H9 (cell line): ENCODE results near the gene APPL2. TPM values are rescaled to one million over a fixed set of nuclear protein-coding genes. Genes with fewer than 3 reads are reported as not detected.

Experiments
- DNase-seq: peaks from one replicate; pipeline ENCODE4 v3.0.0-alpha.2; 2017
- H2AFZ ChIP-seq: one replicate; pipeline ENCODE4 v1.6.1; 2013; ENCODE audit warnings: mild to moderate bottlenecking, low read length, control low read depth, moderate library complexity
- H2AK5ac ChIP-seq: 2 replicates; pipeline ENCODE4 v1.6.1; 2013; ENCODE audit warnings: low read length, control low read depth, mixed read lengths; ENCODE audit not compliant: insufficient read length
- H2BK120ac ChIP-seq: one replicate; pipeline ENCODE4 v1.6.1; 2013; ENCODE audit warnings: low read depth, mild to moderate bottlenecking, low read length, control low read depth, inconsistent platforms; ENCODE audit not compliant: poor library complexity, severe bottlenecking
- H2BK12ac ChIP-seq: 2 replicates; pipeline ENCODE4 v1.6.1; 2013; ENCODE audit warnings: low read length, control low read depth, mixed read lengths, low read depth; ENCODE audit not compliant: insufficient read length
- H2BK15ac ChIP-seq: 2 replicates; pipeline ENCODE4 v1.6.1; 2013; ENCODE audit warnings: low read depth, low read length, control low read depth
- H2BK20ac ChIP-seq: one replicate; pipeline ENCODE4 v1.6.1; 2013; ENCODE audit warnings: low read depth, mild to moderate bottlenecking, low read length, control low read depth, inconsistent platforms; ENCODE audit not compliant: poor library complexity, severe bottlenecking
- H2BK5ac ChIP-seq: 2 replicates; pipeline ENCODE4 v1.6.1; 2013; ENCODE audit warnings: low read length, control low read depth, mixed read lengths; ENCODE audit not compliant: insufficient read length
- H3K14ac ChIP-seq: 2 replicates; pipeline ENCODE4 v1.6.1; 2013; ENCODE audit warnings: low read length, control low read depth; ENCODE audit not compliant: insufficient read depth
- H3K18ac ChIP-seq: 2 replicates; pipeline ENCODE4 v1.6.1; 2013; ENCODE audit warnings: low read depth, mild to moderate bottlenecking, mixed read lengths, low read length, control low read depth; ENCODE audit not compliant: insufficient read length
- H3K23ac ChIP-seq: 2 replicates; pipeline ENCODE4 v1.6.1; 2013; ENCODE audit warnings: low read length, control low read depth, mixed read lengths, low read depth; ENCODE audit not compliant: insufficient read length
- H3K23me2 ChIP-seq: 2 replicates; pipeline ENCODE4 v1.6.1; 2013; ENCODE audit warnings: low read depth, mild to moderate bottlenecking, mixed read lengths, low read length, control low read depth; ENCODE audit not compliant: insufficient read length, poor library complexity, severe bottlenecking
- H3K27ac ChIP-seq: 2 replicates; pipeline ENCODE4 v1.5.1; 2013; ENCODE audit warnings: low read length, control low read depth, mixed read lengths, low read depth; ENCODE audit not compliant: insufficient read length
- H3K27me3 ChIP-seq: 2 replicates; pipeline ENCODE4 v1.6.1; 2013; ENCODE audit warnings: low read length, control low read depth, inconsistent platforms; ENCODE audit not compliant: insufficient read depth
- H3K4ac ChIP-seq: 2 replicates; pipeline ENCODE4 v1.6.1; 2013; ENCODE audit warnings: low read depth, mild to moderate bottlenecking, control low read depth, inconsistent platforms, low read length, moderate library complexity
- H3K4me1 ChIP-seq: 2 replicates; pipeline ENCODE4 v1.6.1; 2013; ENCODE audit warnings: low read length, control low read depth, inconsistent platforms; ENCODE audit not compliant: insufficient read depth
- H3K4me2 ChIP-seq: 2 replicates; pipeline ENCODE4 v1.6.1; 2013; ENCODE audit warnings: low read length, control low read depth, mixed read lengths; ENCODE audit not compliant: insufficient read length, insufficient read depth
- H3K56ac ChIP-seq: 2 replicates; pipeline ENCODE4 v1.6.1; 2013; ENCODE audit warnings: low read depth, mild to moderate bottlenecking, mixed read lengths, low read length, control low read depth; ENCODE audit not compliant: insufficient read length
- H3K79me1 ChIP-seq: 2 replicates; pipeline ENCODE4 v1.6.1; 2013; ENCODE audit warnings: low read depth, mild to moderate bottlenecking, moderate library complexity, low read length, control low read depth, inconsistent platforms; ENCODE audit not compliant: insufficient read depth, poor library complexity, severe bottlenecking
- H3K79me2 ChIP-seq: 2 replicates; pipeline ENCODE4 v1.6.1; 2013; ENCODE audit warnings: low read length, control low read depth, inconsistent platforms; ENCODE audit not compliant: insufficient read depth
- H3K9ac ChIP-seq: 2 replicates; pipeline ENCODE4 v1.6.1; 2013; ENCODE audit warnings: low read length, control low read depth, mixed read lengths; ENCODE audit not compliant: insufficient read length; ENCODE audit errors: extremely low read depth
- H3K9me3 ChIP-seq: one replicate; pipeline ENCODE4 v1.6.1; 2013; ENCODE audit warnings: low read depth, low read length, inconsistent platforms; ENCODE audit not compliant: control insufficient read depth
- H3T11ph ChIP-seq: one replicate; pipeline ENCODE4 v1.6.1; 2013; ENCODE audit warnings: mild to moderate bottlenecking, low read length, control low read depth, inconsistent platforms
- H4K20me1 ChIP-seq: one replicate; pipeline ENCODE4 v1.6.1; 2013; ENCODE audit not compliant: control insufficient read depth, insufficient read length, insufficient read depth
- H4K5ac ChIP-seq: 2 replicates; pipeline ENCODE4 v1.6.1; 2013; ENCODE audit warnings: low read depth, mild to moderate bottlenecking, mixed read lengths, low read length, control low read depth; ENCODE audit not compliant: insufficient read length
- H4K8ac ChIP-seq: replicated peaks from 2 replicates; pipeline ENCODE4 v1.6.1; 2013; ENCODE audit warnings: low read length, control low read depth, mixed read lengths, low read depth; ENCODE audit not compliant: insufficient read length
- H4K91ac ChIP-seq: 2 replicates; pipeline ENCODE4 v1.6.1; 2013; ENCODE audit warnings: low read depth, mild to moderate bottlenecking, moderate library complexity, mixed read lengths, low read length, control low read depth; ENCODE audit not compliant: insufficient read length
- H3K27ac Mint-ChIP-seq, 3 experiments: 2 replicates in 2 of 3; 3 replicates in 1 of 3; pipeline ENCODE4 v1.8.0; 2020 to 2021; ENCODE audit warnings: mixed read lengths in 3 of 3, mild to moderate bottlenecking in 1 of 3, moderate library complexity in 1 of 3
- H3K27me3 Mint-ChIP-seq: 2 replicates; pipeline ENCODE4 v1.8.0; 2021; ENCODE audit warnings: low read depth, mild to moderate bottlenecking, moderate library complexity, mixed read lengths
- H3K36me3 Mint-ChIP-seq, 3 experiments: 2 replicates in 2 of 3; 3 replicates in 1 of 3; pipeline ENCODE4 v1.8.0; 2020 to 2021; ENCODE audit warnings: low read depth in 3 of 3, mixed read lengths in 3 of 3; ENCODE audit not compliant: insufficient read depth in 1 of 3
- H3K4me1 Mint-ChIP-seq, 2 experiments: 2 replicates each; pipeline ENCODE4 v1.8.0; 2020; ENCODE audit warnings: mixed read lengths in 2 of 2
- H3K4me3 Mint-ChIP-seq, 2 experiments: 2 replicates in 1 of 2; 3 replicates in 1 of 2; pipeline ENCODE4 v1.8.0; 2020 to 2021; ENCODE audit warnings: mild to moderate bottlenecking in 2 of 2, mixed read lengths in 2 of 2, moderate library complexity in 1 of 2
- H3K9me3 Mint-ChIP-seq, 2 experiments: 2 replicates in 1 of 2; 3 replicates in 1 of 2; pipeline ENCODE4 v1.8.0; 2020; ENCODE audit warnings: mild to moderate bottlenecking in 2 of 2, mixed read lengths in 2 of 2, moderate library complexity in 1 of 2
- WGBS: extraction: QIAGEN DNeasy Blood & Tissue Kit; methylation state at CpG from one replicate; pipeline ENCODE4 v1.1.7; 2013; ENCODE audit warnings: missing lambda C conversion rate, low lambda C conversion rate, mixed read lengths; ENCODE audit not compliant: insufficient read length; ENCODE audit errors: extremely low coverage; 5-methylcytosine and 5-hydroxymethylcytosine counted together
- total RNA-seq: library from RNA; stranded (reverse); gene quantifications from 2 replicates; pipeline ENCODE4 v1.2.1, GENCODE V29; 2021
- TF ChIP-seq, protein P1 (sequence below): fragments of 200-600 bp; sonication (generic); conservative IDR thresholded peaks from 3 replicates; pipeline ENCODE4 v1.8.0; 2021; ENCODE audit warnings: antibody characterized with exemption, mild to moderate bottlenecking

APPL2 gene
- total RNA-seq, 1 experiment from 2014 or later: 18.5 TPM

DNA sequence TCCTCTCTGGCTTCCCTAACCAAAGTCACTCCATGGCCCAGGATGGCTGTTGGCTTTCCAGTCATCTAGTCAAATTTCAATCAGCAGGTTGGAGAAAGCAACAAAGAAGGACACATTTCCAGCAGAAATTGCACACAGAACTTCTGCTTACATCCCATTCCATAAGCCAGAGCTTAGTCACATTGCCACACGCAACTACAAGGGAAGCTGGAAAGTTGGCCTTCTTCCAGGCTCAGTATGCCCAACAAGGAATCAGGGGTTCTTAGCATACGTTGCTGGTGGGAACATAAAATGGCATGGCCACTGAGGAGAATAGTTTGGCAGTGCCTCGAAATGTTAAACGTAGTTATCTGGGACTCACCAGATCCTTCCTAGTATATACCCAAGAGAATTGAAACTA lies 9.3 kb upstream of the APPL2 start:
- no peak overlapping the region for H2AK5ac ChIP-seq
- H3K4me1 Mint-ChIP-seq: no peaks in the 10 kb centered on the region
- H3K9me3 ChIP-seq: peaks cover 5% of the 10 kb centered on the region
- no peak overlapping the region for H2BK12ac ChIP-seq
- no peak overlapping the region for H2BK120ac ChIP-seq
- H3T11ph ChIP-seq: no peak overlapping the region
- no peak overlapping the region for H3K4ac ChIP-seq
- no peak overlapping the region for H2BK20ac ChIP-seq
- no peaks in the 10 kb centered on the region for H3K4me1 ChIP-seq
- H3K9me3 Mint-ChIP-seq: peaks cover 20 to 23% of the 10 kb centered on the region in 2 experiments
- no peak overlapping the region for H4K5ac ChIP-seq
- no peak overlapping the region for H4K91ac ChIP-seq
- no peak overlapping the region for H2BK5ac ChIP-seq
- H3K56ac ChIP-seq: no peak overlapping the region
- no peak overlapping the region for H3K27ac Mint-ChIP-seq
- H3K79me1 ChIP-seq: no peaks in the 10 kb centered on the region
- no peak overlapping the region for H4K8ac ChIP-seq
- peaks cover 14% of the 10 kb centered on the region for H3K27me3 Mint-ChIP-seq
- no peaks in the 10 kb centered on the region for H3K27me3 ChIP-seq
- DNase-seq: no peak
- peaks cover 0 to 12% (median 11%) of the 10 kb centered on the region in 3 experiments; a peak in 5 of 7 replicates for H3K36me3 Mint-ChIP-seq
- TF ChIP-seq, protein P1, sequence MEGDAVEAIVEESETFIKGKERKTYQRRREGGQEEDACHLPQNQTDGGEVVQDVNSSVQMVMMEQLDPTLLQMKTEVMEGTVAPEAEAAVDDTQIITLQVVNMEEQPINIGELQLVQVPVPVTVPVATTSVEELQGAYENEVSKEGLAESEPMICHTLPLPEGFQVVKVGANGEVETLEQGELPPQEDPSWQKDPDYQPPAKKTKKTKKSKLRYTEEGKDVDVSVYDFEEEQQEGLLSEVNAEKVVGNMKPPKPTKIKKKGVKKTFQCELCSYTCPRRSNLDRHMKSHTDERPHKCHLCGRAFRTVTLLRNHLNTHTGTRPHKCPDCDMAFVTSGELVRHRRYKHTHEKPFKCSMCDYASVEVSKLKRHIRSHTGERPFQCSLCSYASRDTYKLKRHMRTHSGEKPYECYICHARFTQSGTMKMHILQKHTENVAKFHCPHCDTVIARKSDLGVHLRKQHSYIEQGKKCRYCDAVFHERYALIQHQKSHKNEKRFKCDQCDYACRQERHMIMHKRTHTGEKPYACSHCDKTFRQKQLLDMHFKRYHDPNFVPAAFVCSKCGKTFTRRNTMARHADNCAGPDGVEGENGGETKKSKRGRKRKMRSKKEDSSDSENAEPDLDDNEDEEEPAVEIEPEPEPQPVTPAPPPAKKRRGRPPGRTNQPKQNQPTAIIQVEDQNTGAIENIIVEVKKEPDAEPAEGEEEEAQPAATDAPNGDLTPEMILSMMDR: no peak
- H3K18ac ChIP-seq: no peak overlapping the region
- H4K20me1 ChIP-seq: no peaks in the 10 kb centered on the region
- no peaks in the 10 kb centered on the region for H3K23me2 ChIP-seq
- no CpG with 5 or more reads among the region's 4 CpGs for WGBS
- H3K79me2 ChIP-seq: no peaks in the 10 kb centered on the region
- no peak overlapping the region for H3K27ac ChIP-seq
- no peak overlapping the region for H3K14ac ChIP-seq
- H3K9ac ChIP-seq: no peak overlapping the region
- no peak overlapping the region for H3K4me3 Mint-ChIP-seq
- H2BK15ac ChIP-seq: no peak overlapping the region
- H3K4me2 ChIP-seq: no peak overlapping the region
- no peak overlapping the region for H3K23ac ChIP-seq
- H2AFZ ChIP-seq: no peak overlapping the region
